Lower leg skin (tissue), 3 donors: ENCODE results near the gene FBXL19.

Experiments
- CTCF ChIP-seq, 3 donors: fragments of 450-650 bp; IDR thresholded peaks; one replicate each; pipeline ENCODE4 v1.5.1; 2016; ENCODE audit warnings: antibody characterized with exemption in 3 of 3, mild to moderate bottlenecking in 3 of 3, moderate library complexity in 2 of 3
- POLR2A ChIP-seq, 2 donors: fragments of 450-650 bp; IDR thresholded peaks; one replicate each; pipeline ENCODE4 v1.6.1; 2016 to 2017; ENCODE audit warnings: antibody characterized with exemption in 2 of 2, mild to moderate bottlenecking in 1 of 2, moderate library complexity in 1 of 2

GRCh38 chr16:30910427-30911029 lies 12.8 kb upstream of the FBXL19 start:
- TF ChIP-seq CTCF (IDR thresholded peaks at IDR 0.05), result no peak
- no peak for TF ChIP-seq POLR2A (IDR thresholded peaks at IDR 0.05)
